GM12801 (cell line): Measurements from ENCODE around the gene ACVR2B.

Source experiments
- TF ChIP-seq, protein P1 (sequence below): IDR thresholded peaks from one replicate; pipeline ENCODE4 v1.5.1; 2011; ENCODE audit warnings: control low read depth; ENCODE audit not compliant: insufficient read length; ENCODE audit errors: extremely low read depth

Gene ACVR2B

GRCh38 chr3:38509732-38510131 is 56.0 kb downstream of the ACVR2B start:
- TF ChIP-seq, protein P1, sequence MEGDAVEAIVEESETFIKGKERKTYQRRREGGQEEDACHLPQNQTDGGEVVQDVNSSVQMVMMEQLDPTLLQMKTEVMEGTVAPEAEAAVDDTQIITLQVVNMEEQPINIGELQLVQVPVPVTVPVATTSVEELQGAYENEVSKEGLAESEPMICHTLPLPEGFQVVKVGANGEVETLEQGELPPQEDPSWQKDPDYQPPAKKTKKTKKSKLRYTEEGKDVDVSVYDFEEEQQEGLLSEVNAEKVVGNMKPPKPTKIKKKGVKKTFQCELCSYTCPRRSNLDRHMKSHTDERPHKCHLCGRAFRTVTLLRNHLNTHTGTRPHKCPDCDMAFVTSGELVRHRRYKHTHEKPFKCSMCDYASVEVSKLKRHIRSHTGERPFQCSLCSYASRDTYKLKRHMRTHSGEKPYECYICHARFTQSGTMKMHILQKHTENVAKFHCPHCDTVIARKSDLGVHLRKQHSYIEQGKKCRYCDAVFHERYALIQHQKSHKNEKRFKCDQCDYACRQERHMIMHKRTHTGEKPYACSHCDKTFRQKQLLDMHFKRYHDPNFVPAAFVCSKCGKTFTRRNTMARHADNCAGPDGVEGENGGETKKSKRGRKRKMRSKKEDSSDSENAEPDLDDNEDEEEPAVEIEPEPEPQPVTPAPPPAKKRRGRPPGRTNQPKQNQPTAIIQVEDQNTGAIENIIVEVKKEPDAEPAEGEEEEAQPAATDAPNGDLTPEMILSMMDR: no peak

- TF ChIP-seq, protein P1: no peak
Observed at GRCh38 chr3:38510631-38511030, 56.9 kb downstream of the ACVR2B start.

DNA sequence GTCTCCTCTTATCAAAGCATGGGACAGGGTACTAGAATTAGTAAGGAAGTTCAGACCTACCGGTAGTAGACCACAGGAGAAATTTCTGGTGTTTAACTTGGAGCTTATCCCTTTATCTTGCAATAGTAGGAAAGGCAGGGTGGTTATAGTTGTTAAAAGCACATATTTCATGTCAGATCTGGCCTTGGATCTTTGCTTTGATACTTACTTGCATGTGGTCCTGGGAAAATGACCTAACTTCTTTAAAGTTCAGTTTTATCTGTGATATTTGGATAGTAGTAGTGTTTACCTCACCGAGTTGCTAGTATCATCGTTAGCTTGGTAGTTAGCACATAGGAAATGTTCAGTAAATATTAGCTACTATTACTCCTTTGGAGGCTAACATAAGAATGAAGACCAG is 57.9 kb downstream of the ACVR2B start:
- TF ChIP-seq, protein P1: no peak

- TF ChIP-seq, protein P1: no peak
Observed at GRCh38 chr3:38515367-38515766, 61.7 kb downstream of the ACVR2B start.

- TF ChIP-seq, protein P1: no peak
Observed at GRCh38 chr3:38516669-38517068, 63.0 kb downstream of the ACVR2B start.

DNA sequence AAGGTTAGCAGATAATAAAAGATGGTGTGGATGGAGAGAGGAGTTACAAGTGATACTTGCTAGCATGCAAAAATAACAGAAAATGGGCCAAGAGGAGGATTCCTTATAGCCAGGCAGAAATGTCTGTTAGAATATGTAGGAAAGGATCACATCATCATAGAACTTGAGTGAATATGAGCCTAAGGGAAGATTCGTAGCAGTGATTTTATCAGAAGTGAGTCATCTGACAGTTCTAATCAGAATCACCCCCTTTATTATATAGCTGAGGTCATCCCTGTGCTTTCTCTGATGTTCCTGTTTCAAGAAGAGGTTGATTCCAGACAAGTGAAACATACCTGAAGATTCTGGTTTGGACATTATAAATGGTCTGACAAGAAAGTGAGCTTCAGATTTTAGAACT is 65.3 kb downstream of the ACVR2B start:
- TF ChIP-seq, protein P1: no peak

- TF ChIP-seq, protein P1: no peak
Observed at GRCh38 chr3:38519651-38520050, 66.0 kb downstream of the ACVR2B start.
